Keratinocyte (primary cell): ENCODE measurements around the gene PLAU.

ENCODE experiments used
- EZH2 ChIP-seq: IDR thresholded peaks from one replicate; pipeline ENCODE4 v1.6.1; 2012; ENCODE audit warnings: inconsistent platforms, mild to moderate bottlenecking, low read length, moderate library complexity
- TF ChIP-seq, protein P1 (sequence below), 3 experiments: IDR thresholded peaks in 1 of 3; conservative IDR thresholded peaks in 1 of 3; optimal IDR thresholded peaks in 1 of 3; 2 replicates in 2 of 3; 3 replicates in 1 of 3; pipeline versions ENCODE3 to v1.5.1; 2011; ENCODE audit warnings: low read length in 3 of 3, mild to moderate bottlenecking in 3 of 3, moderate library complexity in 2 of 3, control low read depth in 1 of 3, inconsistent platforms in 1 of 3; ENCODE audit not compliant: insufficient read depth in 2 of 3; ENCODE audit errors: extremely low read depth in 1 of 3

DNA sequence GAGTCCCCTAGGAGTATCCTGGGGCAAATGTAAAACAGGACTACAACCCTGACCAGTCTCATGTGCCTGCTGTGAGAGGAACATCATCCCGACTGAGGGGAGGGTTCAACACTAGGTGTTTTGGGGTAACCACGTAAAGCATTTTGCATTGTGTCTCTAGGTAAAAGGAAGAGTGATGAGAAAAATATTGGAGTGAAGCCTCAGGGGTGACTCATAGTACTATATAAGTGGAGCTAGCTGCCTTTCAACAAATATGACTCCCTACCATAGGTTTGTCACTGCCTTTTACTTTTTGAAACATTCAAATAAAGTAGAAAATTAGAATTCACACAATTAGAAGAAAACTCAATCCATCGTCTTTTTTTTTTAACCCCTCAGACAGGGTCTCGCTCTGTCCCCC, 34.0 kb upstream of the PLAU start:
- TF ChIP-seq, protein P1, sequence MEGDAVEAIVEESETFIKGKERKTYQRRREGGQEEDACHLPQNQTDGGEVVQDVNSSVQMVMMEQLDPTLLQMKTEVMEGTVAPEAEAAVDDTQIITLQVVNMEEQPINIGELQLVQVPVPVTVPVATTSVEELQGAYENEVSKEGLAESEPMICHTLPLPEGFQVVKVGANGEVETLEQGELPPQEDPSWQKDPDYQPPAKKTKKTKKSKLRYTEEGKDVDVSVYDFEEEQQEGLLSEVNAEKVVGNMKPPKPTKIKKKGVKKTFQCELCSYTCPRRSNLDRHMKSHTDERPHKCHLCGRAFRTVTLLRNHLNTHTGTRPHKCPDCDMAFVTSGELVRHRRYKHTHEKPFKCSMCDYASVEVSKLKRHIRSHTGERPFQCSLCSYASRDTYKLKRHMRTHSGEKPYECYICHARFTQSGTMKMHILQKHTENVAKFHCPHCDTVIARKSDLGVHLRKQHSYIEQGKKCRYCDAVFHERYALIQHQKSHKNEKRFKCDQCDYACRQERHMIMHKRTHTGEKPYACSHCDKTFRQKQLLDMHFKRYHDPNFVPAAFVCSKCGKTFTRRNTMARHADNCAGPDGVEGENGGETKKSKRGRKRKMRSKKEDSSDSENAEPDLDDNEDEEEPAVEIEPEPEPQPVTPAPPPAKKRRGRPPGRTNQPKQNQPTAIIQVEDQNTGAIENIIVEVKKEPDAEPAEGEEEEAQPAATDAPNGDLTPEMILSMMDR (optimal IDR thresholded peaks at IDR 0.05 in 1 of 3, IDR thresholded peaks at IDR 0.05 in 1 of 3, conservative IDR thresholded peaks at IDR 0.05 in 1 of 3; ENCODE audit: extremely low read depth in 1 of 3, insufficient read depth in 2 of 3, low read length in 3 of 3) = no peak
- TF ChIP-seq EZH2 = no peak
